C4-2B (cell line): ENCODE measurements around the gene JMJD8.

Experiments used
- CTCF ChIP-seq: fragments of 450-650 bp; conservative IDR thresholded peaks from 2 replicates; pipeline ENCODE4 v1.5.1; 2017; ENCODE audit warnings: mild to moderate bottlenecking
- ZFX ChIP-seq: fragments of 450-650 bp; IDR thresholded peaks from 2 replicates; pipeline ENCODE4 v1.6.1; 2017

- TF ChIP-seq CTCF = no peak
- no peak for TF ChIP-seq ZFX
These were observed 49.1 kb downstream of the JMJD8 start for GRCh38 chr16:634996-635395.
